Memory B cell (primary cell): ENCODE data around the gene CHRD.

Experiments used
- ATAC-seq: fragments of 150-1000 bp; cut with Tn5 transposase; 2 replicates; pipeline ENCODE4 v1.10.0; 2021; ENCODE audit warnings: low read depth, mild to moderate bottlenecking, moderate library complexity
- DNase-seq, 2 donors: peaks; one replicate each; pipeline ENCODE4 v3.0.0; 2022; ENCODE audit warnings: low spot score in 2 of 2
- H3K27ac Mint-ChIP-seq: one replicate; pipeline ENCODE4 v1.8.0; 2022; ENCODE audit warnings: mild to moderate bottlenecking, moderate library complexity, mixed read lengths
- H3K27me3 Mint-ChIP-seq: one replicate; pipeline ENCODE4 v1.8.0; 2022; ENCODE audit warnings: mixed read lengths
- H3K36me3 Mint-ChIP-seq: one replicate; pipeline ENCODE4 v1.8.0; 2022; ENCODE audit warnings: mild to moderate bottlenecking, mixed read lengths
- H3K4me1 Mint-ChIP-seq: one replicate; pipeline ENCODE4 v1.8.0; 2022; ENCODE audit warnings: mixed read lengths
- H3K4me3 Mint-ChIP-seq: one replicate; pipeline ENCODE4 v1.8.0; 2022; ENCODE audit warnings: mild to moderate bottlenecking, moderate library complexity, mixed read lengths
- H3K9me3 Mint-ChIP-seq: one replicate; pipeline ENCODE4 v1.8.0; 2022; ENCODE audit warnings: mixed read lengths

CHRD gene

DNA sequence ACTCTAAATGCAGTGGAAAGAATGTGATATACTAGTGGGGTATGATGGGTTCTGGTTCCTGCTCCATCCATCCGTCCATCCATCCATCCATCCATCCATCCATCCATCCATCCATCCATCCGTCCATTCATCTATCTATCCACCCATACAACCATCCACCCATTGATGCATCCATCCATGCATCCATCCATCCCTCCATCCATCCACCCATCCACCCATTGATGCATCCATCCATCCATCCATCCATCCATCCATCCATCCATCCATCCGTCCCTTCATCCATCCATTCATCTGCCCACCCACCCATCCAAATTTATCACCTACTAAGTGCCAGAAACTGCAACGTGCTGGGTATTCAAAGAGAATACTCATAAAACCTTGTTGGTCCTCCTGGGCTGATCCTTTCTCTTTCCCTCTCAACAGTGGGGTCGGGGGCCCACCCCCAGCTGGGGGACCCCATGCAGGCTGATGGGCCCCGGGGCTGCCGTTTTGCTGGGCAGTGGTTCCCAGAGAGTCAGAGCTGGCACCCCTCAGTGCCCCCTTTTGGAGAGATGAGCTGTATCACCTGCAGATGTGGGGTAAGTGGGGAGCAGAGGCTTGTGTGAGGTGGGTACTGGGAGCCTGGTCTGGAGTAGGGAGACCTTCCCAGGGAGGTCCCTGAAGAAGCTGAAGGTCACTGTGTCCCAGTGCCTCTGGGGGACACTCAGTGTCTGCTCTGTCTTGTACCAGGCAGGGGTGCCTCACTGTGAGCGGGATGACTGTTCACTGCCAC lies 8.5 kb downstream of the CHRD start:
- Mint-ChIP-seq H3K4me1 (no peaks in the 10 kb centered on the region), H3K9me3 (no peaks in the 10 kb centered on the region), H3K27ac (no peak overlapping the region), H3K4me3 (no peak overlapping the region), H3K36me3 (no peaks in the 10 kb centered on the region), H3K27me3 (peaks cover 25% of the 10 kb centered on the region)
- DNase-seq, result no peak
- ATAC-seq, result no peak

DNA sequence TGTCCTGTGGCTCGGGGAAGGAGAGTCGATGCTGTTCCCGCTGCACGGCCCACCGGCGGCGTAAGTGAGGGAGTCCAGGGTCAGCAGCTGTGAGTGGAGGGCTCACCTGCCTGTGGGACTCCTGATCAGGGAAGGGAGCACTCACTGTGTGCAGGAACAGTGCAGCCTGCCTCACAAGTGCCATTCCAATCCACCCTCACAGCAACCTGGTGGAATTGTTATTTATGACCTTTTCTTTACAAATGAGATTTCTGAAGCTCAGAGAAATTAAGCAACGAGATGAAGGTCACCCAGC lies 9.0 kb downstream of the CHRD start:
- DNase-seq (no peak), ATAC-seq (no peak)
- Mint-ChIP-seq H3K27ac (no peak overlapping the region), H3K4me1 (no peaks in the 10 kb centered on the region), H3K4me3 (no peak overlapping the region), H3K27me3 (peaks cover 22% of the 10 kb centered on the region), H3K36me3 (no peaks in the 10 kb centered on the region), H3K9me3 (no peaks in the 10 kb centered on the region)

DNA sequence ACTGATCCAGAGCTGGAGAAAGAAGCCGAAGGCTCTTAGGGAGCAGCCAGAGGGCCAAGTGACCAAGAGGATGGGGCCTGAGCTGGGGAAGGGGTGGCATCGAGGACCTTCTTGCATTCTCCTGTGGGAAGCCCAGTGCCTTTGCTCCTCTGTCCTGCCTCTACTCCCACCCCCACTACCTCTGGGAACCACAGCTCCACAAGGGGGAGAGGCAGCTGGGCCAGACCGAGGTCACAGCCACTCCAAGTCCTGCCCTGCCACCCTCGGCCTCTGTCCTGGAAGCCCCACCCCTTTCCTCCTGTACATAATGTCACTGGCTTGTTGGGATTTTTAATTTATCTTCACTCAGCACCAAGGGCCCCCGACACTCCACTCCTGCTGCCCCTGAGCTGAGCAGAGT lies 9.5 kb downstream of the CHRD start:
- no peak for ATAC-seq
- Mint-ChIP-seq H3K36me3 (no peaks in the 10 kb centered on the region), H3K9me3 (no peaks in the 10 kb centered on the region), H3K4me1 (no peaks in the 10 kb centered on the region), H3K27ac (no peak overlapping the region), H3K4me3 (no peak overlapping the region), H3K27me3 (peaks cover 18% of the 10 kb centered on the region)
- no peak for DNase-seq

DNA sequence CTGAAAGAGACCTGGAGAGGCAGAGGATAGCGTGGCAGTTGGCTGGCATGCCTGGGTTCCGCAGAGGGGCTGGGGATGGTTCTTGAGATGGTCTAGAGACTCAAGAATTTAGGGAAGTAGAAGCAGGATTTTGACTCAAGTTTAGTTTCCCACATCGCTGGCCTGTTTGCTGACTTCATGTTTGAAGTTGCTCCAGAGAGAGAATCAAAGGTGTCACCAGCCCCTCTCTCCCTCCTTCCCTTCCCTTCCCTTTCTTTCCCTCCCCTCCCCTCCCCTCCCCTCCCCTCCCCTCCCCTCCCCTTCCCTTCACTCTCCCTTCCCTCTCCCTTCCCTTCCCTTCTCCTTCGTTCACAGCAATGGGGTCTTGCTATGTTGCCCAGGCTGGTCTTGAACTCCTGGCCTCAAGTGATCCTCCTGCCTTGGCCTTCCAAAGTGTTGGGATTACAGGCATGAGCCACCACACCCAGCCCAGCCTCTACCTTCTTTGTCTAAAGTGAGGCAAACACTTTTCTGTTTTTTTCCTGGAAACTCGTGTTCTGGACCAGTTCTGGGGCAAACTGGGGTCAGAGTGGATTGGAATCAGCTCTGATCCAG lies 10.2 kb downstream of the CHRD start:
- H3K9me3 Mint-ChIP-seq, result no peaks in the 10 kb centered on the region
- H3K27me3 Mint-ChIP-seq, result peaks cover 13% of the 10 kb centered on the region
- no peak for DNase-seq
- H3K36me3 Mint-ChIP-seq, result no peaks in the 10 kb centered on the region
- ATAC-seq, result no peak
- H3K27ac Mint-ChIP-seq, result no peak overlapping the region
- H3K4me3 Mint-ChIP-seq, result no peak overlapping the region
- H3K4me1 Mint-ChIP-seq, result no peaks in the 10 kb centered on the region

DNA sequence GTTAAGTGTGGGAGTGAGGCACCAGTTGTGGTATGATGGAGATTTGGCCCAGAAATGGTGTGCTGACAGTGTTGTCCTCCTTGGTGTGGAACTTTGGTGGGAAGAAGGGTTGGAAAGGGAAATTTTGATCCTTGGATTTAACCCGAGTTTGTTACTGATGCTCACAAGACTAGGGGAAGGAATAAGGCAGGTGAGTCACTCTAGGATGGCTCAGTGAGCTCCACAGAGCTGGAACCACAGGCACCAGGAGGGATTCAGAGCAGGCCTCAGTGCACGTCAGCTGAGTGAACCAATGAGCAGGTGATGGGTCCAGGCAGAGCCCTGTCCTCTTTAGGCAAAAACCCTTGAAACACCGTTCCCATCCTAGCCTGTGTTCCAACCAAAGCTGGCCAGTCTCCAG lies 11.4 kb downstream of the CHRD start:
- peaks cover 13% of the 10 kb centered on the region for H3K27me3 Mint-ChIP-seq
- no peak for ATAC-seq
- H3K9me3 Mint-ChIP-seq, result no peaks in the 10 kb centered on the region
- H3K27ac Mint-ChIP-seq, result no peak overlapping the region
- H3K36me3 Mint-ChIP-seq, result no peaks in the 10 kb centered on the region
- no peaks in the 10 kb centered on the region for H3K4me1 Mint-ChIP-seq
- DNase-seq, result no peak
- H3K4me3 Mint-ChIP-seq, result no peak overlapping the region

DNA sequence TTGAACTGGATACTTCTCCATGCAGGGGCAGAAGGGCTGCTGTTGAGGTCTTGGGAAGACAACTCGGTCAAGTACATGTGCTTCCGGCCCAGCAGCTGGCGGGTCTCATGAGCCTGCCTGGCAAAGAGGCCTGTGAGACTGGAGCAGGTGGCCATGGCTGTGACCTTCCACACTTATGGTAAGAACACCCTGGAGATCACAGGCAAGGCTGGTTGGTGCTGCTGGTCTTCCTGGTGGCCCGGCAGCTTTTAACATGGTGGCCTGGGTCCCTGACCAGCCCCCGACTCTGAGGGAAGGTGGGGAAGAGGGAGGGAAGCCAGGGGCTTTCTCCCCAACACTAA lies 15.4 kb downstream of the CHRD start:
- Mint-ChIP-seq H3K4me3 (no peak overlapping the region), H3K9me3 (no peaks in the 10 kb centered on the region), H3K27ac (no peak overlapping the region), H3K4me1 (no peaks in the 10 kb centered on the region), H3K27me3 (peaks cover 8% of the 10 kb centered on the region), H3K36me3 (no peaks in the 10 kb centered on the region)
- DNase-seq, result no peak
- no peak for ATAC-seq

DNA sequence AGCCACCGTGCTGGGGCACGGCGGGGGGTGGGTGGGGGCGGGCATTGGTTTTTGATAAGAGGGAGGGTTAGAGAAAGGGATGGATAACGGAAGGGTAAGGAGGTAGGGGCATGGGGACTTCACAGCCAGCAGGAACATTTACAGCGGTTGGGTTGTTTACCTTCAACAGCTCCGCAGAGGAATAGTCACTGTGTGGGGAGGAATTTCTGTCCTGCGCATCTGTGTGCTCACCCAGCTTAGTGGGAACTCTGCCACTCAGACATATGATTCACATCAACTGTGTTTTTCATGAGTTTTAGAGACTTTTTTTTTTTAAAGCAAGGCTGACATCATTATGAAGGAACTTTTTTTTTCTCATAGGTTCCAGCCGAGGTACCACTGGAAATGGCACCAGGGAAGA lies 19.6 kb downstream of the CHRD start:
- no peak for ATAC-seq
- Mint-ChIP-seq H3K27ac (no peak overlapping the region), H3K4me1 (no peaks in the 10 kb centered on the region), H3K9me3 (no peaks in the 10 kb centered on the region), H3K27me3 (peaks cover 15% of the 10 kb centered on the region), H3K36me3 (no peaks in the 10 kb centered on the region), H3K4me3 (no peak overlapping the region)
- DNase-seq, result no peak

DNA sequence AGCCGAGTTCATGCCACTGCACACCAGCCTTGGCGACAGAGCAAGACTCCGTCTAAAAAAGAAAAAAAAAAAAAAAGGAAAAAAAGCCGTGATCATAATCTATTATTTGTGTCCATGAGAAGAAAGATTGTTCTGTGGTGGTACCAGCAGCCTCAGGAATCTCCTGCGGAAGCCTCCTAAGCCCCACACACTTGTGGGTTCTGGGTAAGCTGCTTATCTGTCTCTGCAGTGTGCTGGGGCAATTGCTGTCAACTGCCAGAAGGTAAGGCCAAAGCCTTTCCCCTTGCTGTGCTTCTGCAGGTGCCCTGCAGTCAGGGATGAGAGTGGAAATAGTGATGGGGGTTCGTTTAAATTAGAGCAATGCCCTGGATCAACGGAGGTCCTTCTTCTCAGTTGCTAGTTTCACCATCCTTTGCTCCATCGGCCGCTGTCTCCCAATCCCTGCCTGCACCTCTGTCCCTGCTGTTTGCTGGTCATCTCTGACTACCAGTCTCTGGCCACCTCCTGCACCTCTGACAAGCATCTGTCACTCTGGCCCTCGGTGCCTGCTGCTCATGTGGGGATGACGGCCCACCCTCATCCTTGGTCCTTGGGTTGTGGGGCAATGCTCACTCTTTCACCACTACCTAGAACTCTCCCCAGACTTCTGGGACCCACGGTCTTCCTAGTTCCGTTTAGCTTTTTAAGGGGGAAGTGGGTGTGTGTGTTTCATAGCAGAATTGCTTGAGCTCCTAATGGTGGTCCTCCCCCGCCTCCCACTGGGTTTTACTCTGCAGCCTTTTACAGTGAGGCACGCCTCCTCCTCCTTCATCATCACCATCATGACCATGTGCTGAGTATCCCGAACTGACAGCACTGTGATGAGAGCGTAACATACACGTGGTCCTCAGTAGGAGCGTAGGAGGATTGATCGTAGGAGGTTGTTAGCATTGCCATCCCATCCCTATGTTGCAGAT lies 25.5 kb downstream of the CHRD start:
- Mint-ChIP-seq H3K4me1 (no peaks in the 10 kb centered on the region), H3K27ac (no peak overlapping the region), H3K4me3 (no peak overlapping the region), H3K27me3 (peaks cover 17% of the 10 kb centered on the region), H3K36me3 (no peaks in the 10 kb centered on the region), H3K9me3 (no peaks in the 10 kb centered on the region)
- DNase-seq (no peak), ATAC-seq (no peak)

DNA sequence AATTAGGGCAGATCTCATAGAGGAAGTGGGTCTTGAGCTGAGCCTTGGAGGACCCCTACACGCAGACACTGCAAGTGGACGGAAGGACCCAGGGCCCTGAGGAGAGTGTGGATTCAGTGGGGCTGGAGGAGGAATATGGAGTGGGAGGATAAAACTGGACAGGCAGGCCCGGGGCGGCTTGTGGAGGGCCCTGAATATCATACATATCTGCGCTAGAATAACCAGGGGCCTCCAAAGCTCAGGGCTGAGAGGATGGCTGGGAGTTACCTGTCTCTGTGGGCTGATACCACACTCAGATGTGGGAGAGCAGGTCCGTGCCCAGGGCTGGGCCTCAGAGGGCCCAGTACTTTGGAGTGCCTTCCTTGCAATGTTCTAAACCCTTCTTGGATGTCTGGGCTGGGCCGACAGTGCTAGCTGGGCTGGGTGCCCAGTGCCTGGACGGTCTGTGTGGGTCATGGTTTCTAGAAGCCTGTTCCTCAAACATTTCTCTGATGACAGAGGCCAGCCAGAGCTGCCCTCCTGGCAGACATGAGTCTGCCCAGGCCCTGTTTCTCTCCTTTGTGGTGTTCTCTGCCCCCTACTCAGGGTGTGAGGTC lies 29.6 kb downstream of the CHRD start:
- ATAC-seq (no peak), DNase-seq (no peak)
- H3K27ac Mint-ChIP-seq, result no peak overlapping the region
- peaks cover 2% of the 10 kb centered on the region for H3K9me3 Mint-ChIP-seq
- no peak overlapping the region for H3K4me3 Mint-ChIP-seq
- peaks cover 10% of the 10 kb centered on the region for H3K27me3 Mint-ChIP-seq
- peaks cover 3% of the 10 kb centered on the region for H3K36me3 Mint-ChIP-seq
- no peaks in the 10 kb centered on the region for H3K4me1 Mint-ChIP-seq

DNA sequence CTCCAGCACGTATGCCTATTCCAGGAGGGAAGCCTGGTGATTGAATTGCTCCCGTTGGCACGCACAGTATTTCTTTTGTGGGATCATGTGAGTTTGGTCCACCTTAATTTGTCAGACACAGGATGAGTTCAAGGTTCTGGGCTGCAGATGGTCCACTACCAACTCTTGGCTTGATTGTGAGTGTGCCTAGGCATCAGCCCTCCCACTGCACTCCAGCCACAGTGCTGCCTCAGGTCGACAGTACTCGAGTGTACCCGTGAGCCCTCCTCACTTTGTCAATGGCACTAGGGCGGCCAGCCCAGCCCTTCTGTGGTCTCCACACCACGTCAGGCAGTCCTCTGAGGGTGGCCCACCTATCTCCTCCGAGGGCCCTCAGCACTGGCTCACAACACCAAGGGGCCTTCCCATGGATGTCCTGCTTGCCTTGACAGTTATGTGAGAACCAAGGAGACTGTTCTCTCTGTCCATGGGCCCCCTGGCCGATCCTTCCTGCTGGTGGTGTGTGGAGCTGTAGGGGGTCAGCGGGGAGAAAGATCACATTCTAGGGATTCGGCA lies 30.2 kb downstream of the CHRD start:
- H3K27me3 Mint-ChIP-seq, result peaks cover 10% of the 10 kb centered on the region
- ATAC-seq (no peak), DNase-seq (no peak)
- H3K27ac Mint-ChIP-seq, result no peak overlapping the region
- H3K9me3 Mint-ChIP-seq, result peaks cover 2% of the 10 kb centered on the region
- peaks cover 3% of the 10 kb centered on the region for H3K36me3 Mint-ChIP-seq
- no peaks in the 10 kb centered on the region for H3K4me1 Mint-ChIP-seq
- H3K4me3 Mint-ChIP-seq, result no peak overlapping the region

DNA sequence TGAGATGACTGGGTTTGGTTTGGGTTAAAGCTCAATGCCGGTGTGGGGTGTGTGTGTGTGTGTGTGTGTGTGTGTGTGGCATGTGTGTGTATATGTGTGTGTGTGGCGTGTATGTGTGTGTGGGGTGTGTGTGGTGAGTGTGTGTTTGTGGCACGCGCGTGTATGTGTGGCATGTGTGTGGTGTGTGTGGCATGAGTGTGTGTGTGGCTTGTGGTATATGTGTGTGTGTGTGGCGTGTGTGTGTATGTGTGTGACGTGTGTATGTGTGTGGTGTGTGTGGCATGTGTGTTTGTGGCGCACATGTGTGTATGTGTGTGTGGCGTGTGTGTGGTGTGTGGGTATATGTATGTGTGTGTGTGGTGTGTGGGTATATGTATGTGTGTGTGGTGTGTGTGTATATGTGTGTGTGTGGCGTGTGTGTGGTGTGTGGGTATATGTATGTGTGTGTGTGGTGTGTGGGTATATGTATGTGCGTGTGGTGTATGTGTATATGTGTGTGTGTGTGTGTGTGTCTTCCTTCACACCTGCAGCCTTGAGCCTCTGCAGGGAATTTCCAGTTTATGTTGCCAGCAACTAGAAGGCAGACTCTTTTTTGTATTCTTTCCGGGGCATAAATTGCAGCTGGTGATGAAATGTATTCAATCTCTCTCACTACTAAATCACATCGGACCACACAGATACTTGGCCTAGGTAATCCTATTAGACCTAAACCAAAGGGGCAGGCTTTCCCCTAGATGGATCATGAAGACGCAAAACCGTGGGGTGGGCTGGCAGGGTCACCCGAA lies 34.8 kb downstream of the CHRD start:
- DNase-seq (no peak), ATAC-seq (no peak)
- H3K27ac Mint-ChIP-seq, result no peak overlapping the region
- peaks cover 7% of the 10 kb centered on the region for H3K27me3 Mint-ChIP-seq
- H3K9me3 Mint-ChIP-seq, result peaks cover 2% of the 10 kb centered on the region
- H3K4me1 Mint-ChIP-seq, result peaks cover 2% of the 10 kb centered on the region
- H3K4me3 Mint-ChIP-seq, result no peak overlapping the region
- peaks cover 3% of the 10 kb centered on the region for H3K36me3 Mint-ChIP-seq

DNA sequence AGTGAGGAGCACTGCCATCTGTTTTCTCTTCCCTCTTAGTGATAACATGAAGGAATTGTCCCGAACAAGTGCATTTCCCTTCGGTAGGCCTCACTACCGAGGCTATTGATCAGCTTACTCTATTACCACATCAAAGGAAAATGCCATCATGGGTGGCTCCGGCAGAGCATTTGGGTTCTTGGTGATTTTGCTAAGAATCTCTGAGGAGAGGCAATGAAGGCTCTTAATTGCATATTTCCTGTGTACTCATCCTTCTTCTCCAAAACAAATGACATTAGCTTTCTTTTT lies 35.3 kb downstream of the CHRD start:
- no peak for DNase-seq
- peaks cover 3% of the 10 kb centered on the region for H3K36me3 Mint-ChIP-seq
- H3K27ac Mint-ChIP-seq, result no peak overlapping the region
- H3K4me3 Mint-ChIP-seq, result no peak overlapping the region
- H3K27me3 Mint-ChIP-seq, result peaks cover 7% of the 10 kb centered on the region
- H3K4me1 Mint-ChIP-seq, result peaks cover 2% of the 10 kb centered on the region
- no peak for ATAC-seq
- H3K9me3 Mint-ChIP-seq, result peaks cover 2% of the 10 kb centered on the region

DNA sequence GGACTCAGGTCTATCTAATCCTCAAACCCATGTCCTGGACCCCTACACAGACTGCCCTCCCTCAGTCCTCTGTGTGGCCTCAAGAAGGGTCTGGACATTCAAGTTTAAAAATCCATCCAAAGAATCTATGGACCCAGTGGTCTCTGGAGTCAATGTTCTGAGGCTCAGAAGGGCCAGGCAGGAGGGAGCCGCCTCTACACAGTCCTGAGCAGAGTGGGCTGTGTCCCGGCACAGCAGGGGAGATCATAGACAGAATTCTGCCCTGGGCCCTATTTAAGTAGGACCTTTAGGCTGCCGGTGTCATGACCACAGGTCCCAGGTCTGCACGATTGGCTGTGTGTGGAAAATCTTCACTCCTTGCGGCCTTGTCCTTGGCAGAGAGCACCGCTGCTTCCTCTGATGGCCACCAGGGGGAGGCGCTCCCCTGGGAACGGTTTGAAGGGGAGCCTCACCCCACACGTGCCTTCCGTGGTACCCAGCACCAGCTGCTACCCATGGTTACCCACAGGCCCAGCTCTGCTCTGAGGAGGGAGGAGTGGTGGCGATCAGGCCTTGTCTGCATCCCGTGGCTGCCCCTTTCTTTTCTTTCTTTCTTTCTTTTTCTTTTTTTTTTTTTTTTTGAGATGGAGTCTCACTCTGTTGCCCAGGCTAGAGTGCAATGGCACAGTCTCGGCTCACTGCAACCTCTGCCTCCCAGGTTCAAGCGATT lies 37.9 kb downstream of the CHRD start:
- no peak overlapping the region for H3K4me3 Mint-ChIP-seq
- H3K27me3 Mint-ChIP-seq, result peaks cover 5% of the 10 kb centered on the region
- no peaks in the 10 kb centered on the region for H3K36me3 Mint-ChIP-seq
- ATAC-seq (peak; percentile 99), DNase-seq (peak; percentile 73 to 78)
- H3K4me1 Mint-ChIP-seq, result peaks cover 2% of the 10 kb centered on the region
- H3K27ac Mint-ChIP-seq, result no peak overlapping the region
- no peaks in the 10 kb centered on the region for H3K9me3 Mint-ChIP-seq
